Hematopoietic multipotent progenitor cell treated with erythropoietin and hydrocortisone succinate and interleukin-3 and kit ligand, for 6 days (in vitro differentiated cells): ENCODE results near the gene ALX4.

Experiments used
- DNase-seq: peaks from one replicate; pipeline ENCODE4 v3.0.0-alpha.2; 2015

Gene ALX4

GRCh38 chr11:44267006-44267749 is 42.8 kb downstream of the ALX4 start:
- DNase-seq: no peak

GRCh38 chr11:44266056-44266780 is 43.7 kb downstream of the ALX4 start:
- no peak for DNase-seq

GRCh38 chr11:44264761-44265160 is 45.2 kb downstream of the ALX4 start:
- no peak for DNase-seq

- DNase-seq: no peak
These were observed 45.5 kb downstream of the ALX4 start for GRCh38 chr11:44264438-44264749.

GRCh38 chr11:44263738-44264437 is 46.1 kb downstream of the ALX4 start:
- no peak for DNase-seq

GRCh38 chr11:44261800-44262591 is 47.9 kb downstream of the ALX4 start:
- DNase-seq: no peak

- DNase-seq: no peak
These were observed 49.9 kb downstream of the ALX4 start for GRCh38 chr11:44260081-44260480.

- no peak for DNase-seq
These were observed 51.0 kb downstream of the ALX4 start for GRCh38 chr11:44258839-44259420.

- no peak for DNase-seq
These were observed 51.8 kb downstream of the ALX4 start for GRCh38 chr11:44258190-44258489.

GRCh38 chr11:44257338-44258189 is 52.4 kb downstream of the ALX4 start:
- DNase-seq: no peak

- no peak for DNase-seq
These were observed 53.2 kb downstream of the ALX4 start for GRCh38 chr11:44256673-44257291.

- no peak for DNase-seq
These were observed 54.4 kb downstream of the ALX4 start for GRCh38 chr11:44255406-44256071.

GRCh38 chr11:44252999-44253602 is 56.8 kb downstream of the ALX4 start:
- DNase-seq: no peak

- DNase-seq: no peak
These were observed 59.5 kb downstream of the ALX4 start for GRCh38 chr11:44250421-44250820.

- no peak for DNase-seq
These were observed 61.8 kb downstream of the ALX4 start for GRCh38 chr11:44248109-44248508.

GRCh38 chr11:44247508-44247907 is 62.4 kb downstream of the ALX4 start:
- DNase-seq: no peak

GRCh38 chr11:44246726-44247125 is 63.2 kb downstream of the ALX4 start:
- no peak for DNase-seq

GRCh38 chr11:44244639-44245310 is 65.2 kb downstream of the ALX4 start:
- DNase-seq: no peak

- no peak for DNase-seq
These were observed 66.2 kb downstream of the ALX4 start for GRCh38 chr11:44243595-44244343.
